Activated CD4-positive, CD25-positive, alpha-beta regulatory T cell treated with anti-CD3 and anti-CD28 coated beads, Interleukin-2, amount 50 U/mL, for 16 hours (primary cell): ENCODE data around the gene CLASP1.
"Not testable (repeated sequence)": the region's sequence is repeated elsewhere in the genome, so short reads cannot be mapped to it uniquely, and the experiment has no call there.

ENCODE experiments used
- DNase-seq: peaks from one replicate; pipeline ENCODE4 v3.0.0-alpha.2; 2020; ENCODE audit warnings: low read depth, low spot score

CLASP1 gene

DNA sequence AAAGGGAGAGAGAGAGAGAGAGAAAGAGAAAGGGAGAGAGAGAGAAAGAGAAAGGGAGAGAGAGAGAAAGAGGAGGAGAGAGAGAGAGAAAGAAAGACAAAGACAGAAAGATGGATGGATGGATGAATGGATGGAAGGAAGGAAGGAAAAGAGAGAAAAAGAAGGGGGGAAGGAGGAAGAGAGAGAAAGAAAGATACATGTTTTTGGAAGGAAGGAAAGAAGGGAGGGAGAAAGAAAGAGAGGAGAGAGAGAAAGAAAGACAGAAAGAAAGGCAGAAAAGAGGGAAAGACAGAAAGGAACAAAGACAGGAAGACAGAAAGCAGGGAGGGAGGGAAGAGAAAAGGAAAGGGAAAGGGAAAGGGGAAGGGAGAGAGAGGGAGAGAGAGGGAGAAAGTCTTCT is 67.0 kb downstream of the CLASP1 start:
- DNase-seq: no peak

DNA sequence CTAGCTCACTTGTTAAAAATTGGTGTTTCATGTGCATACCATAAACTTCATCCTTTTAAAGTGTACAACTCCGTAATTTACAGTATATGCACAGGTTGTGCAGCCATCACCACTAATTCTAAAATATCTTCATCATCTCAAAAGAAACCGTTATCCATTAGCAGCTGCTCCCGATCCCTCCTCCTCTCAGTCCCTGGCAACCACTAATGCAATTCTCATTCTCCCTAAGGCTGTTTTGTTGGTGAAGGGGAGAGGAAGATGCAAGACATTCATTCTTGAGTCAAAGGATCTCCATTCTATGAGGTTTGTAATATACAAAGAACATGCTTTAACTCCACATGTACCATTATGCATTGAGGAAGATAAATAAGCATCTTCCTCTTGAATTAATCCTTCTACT is 70.0 kb downstream of the CLASP1 start:
- no peak for DNase-seq

DNA sequence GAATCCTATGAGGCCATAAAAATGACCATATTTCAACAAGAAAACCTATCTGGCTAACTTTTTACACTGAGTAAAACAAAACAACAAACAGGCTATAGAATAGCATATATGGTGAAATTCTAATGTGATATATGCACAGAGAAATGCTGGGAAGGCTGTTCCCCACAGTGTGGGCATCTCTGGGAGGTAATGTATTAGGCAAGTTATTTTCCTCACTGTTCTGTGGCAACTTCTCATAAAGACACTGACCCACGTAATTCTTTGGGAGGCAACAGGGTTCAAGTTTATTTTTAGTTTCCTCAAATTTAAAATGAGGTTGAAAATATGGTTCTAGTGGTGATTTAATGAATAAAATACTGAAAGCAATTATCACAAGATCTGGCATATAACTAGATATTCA is 71.9 kb downstream of the CLASP1 start:
- DNase-seq: no peak

DNA sequence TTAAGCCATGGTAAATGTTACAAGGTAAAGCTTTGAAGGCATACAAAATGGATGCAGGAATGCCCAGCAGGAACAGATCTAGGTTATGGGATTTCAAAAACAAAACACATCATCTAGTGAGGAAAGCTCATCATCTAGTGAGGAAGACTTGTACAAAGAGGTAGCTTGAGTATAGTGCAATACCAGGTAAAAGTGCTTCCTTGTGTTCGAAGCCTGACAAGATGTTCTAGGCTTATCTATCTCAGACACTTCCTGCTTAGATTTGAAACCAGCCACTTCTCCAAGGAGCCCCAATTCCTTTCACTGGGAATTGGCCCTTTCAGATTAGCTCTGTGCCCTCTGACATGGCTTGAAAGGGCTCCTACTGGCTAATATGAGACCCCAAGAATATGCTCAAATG is 73.0 kb downstream of the CLASP1 start:
- no peak for DNase-seq

DNA sequence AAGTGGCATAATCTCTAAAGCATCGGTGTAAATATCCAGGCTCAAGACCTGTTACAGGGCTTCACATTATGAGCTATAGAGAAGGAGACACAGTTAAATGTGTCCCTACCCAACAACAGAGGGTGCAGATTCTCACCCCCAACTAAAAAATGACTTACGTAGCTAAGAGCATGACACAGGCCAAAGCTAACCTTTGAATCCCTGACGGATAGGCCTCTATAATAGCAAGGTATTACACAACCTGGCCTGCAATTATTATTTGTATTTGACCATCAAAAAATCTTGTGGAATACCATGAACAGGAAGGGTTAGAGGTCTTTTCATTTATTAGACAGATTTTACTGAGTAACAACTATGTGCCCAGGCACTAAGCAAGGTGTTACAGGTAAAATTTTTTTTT is 73.5 kb downstream of the CLASP1 start:
- no peak for DNase-seq

DNA sequence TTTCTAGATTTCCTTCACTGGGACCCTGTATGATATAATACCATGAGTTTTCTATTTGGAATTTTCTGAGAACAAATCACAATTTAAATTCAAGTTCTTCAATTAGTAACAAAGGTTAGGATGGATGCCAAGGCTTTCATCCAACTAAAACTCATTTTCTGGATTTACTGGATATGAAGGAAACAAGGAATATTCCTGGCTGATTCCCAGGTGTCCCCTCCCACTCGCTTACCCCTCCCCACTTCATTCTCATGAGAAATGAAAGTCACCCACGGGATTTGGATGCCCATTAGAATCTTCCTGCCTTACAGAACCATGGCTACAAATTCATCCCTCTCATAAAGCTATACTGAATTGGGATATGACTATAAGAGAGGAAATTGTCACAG is 78.6 kb downstream of the CLASP1 start:
- no peak for DNase-seq

DNA sequence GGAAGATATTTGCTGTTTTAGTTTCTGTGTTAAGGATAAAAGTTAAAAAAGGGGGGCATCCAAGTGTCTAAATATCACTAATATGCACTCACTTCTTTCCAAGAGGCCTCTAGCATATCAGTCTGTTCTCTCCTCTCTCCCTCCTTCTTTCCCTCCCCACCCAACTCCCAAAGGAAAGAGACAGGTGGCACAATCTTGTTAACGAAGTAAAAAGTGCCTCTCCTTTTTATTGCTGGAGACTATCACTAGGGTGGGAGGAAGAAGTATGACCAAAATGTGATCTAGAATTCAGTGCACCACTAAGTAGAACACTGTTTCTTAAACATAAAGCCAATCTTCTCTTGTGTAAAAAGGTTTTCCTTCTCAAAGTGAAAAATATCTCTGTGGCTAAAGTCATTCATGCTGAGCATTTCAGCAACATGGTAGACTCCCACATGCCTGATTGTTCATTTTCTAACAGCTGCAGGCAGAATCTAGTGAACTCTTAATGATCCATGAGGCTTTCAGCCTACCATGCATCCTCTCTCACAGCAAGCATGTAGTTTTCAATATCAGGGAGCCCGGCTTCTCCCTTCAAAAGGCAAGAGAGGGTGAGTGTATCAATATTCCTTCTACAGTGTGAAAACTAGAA is 79.1 kb downstream of the CLASP1 start:
- no peak for DNase-seq

DNA sequence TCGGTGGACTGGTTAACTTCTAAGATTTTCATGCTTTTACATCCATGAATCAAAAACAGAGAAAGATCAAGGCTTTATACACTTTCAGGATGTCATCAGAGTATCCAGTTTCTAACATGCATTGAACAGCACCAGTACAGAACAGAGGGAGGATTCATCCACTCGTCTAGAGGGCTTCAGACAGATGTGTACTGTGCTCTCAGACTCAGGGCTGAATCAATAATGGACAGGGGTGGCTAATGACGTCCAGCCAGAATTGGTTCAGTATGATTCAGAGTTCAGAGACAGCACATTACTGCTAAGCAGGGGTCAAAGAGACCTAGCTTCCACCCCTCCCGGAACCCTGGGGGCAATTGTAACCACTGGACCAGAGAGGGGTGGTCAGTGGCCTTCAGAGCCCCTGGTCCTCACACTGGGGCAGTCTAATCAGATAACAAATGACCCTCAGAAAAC is 81.3 kb downstream of the CLASP1 start:
- no peak for DNase-seq

DNA sequence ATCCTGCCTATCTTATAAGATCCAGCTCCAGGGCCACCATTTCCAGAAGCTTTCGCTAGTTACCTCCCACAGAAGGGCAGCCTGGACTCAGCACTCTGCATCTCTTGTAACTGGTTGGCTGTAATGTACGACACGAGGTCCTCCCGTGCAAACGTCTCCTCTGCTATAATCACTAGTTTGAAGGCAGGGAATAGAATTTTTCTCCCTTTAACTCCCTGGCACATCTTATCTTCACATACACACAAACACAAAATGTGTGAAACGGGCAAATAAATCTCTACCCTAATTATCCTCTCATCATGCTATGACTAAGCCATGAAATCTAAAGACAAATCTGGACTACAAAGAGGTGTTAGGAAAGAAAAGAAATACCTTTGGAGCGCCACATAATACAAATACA is 81.8 kb downstream of the CLASP1 start:
- no peak for DNase-seq

DNA sequence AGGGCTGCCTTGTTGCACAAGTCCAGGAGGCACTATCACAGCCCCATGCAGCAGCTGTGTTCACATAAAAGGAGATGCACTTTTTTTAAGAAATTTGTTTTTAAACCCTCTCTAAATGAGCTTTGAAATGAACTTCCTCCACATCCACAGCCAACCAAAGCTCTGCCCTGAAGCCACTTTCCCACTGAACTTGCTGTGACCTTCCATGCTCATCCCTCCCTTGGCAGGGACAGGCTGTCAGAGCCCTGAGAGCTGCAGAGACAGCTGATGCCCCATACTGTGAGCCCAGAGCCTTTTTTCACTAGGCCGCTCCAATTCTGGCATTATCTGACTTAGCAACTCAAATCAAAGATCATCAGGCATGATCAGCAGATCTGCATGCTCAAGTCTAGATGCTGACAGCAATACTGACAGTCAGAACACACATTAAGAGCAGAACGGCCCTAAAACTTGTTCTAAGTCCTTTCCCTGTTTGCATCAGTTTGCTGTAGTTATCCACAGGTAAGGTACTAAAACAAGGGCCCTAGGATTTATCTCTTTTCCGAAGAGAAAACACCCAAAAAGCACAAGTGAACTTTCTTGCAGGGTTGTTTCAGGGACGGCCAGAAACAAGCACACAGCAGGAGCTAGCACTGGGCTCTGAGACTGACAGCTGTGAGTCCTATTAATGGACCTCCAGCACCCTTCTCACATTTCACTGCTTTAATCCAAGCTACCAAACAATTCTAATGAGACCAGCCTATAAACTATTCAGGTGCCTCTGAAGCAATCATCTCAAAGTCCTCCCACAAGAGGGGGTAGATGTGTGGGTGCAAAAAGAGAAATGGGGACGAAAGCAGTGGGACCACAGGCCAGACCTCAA is 83.6 kb downstream of the CLASP1 start:
- DNase-seq: no peak

DNA sequence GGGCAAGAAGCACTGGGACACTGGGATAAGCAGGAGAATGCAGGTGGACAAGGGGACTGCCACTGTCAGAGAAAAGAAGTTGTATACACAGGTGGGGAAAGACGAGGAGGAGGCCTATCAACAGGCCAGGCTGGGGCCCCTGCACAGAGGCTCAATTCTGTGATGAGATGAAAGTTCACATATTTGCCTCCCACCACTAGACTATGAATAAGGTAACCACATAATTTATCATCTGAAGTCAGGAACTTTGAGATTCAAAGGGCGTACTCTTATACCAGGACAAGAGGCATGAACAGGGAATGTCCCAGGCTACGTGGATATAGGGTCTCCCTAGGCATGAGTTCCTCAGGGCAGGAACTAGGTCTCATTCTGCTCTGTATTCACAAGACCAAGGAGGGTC is 84.4 kb downstream of the CLASP1 start:
- DNase-seq: no peak

DNA sequence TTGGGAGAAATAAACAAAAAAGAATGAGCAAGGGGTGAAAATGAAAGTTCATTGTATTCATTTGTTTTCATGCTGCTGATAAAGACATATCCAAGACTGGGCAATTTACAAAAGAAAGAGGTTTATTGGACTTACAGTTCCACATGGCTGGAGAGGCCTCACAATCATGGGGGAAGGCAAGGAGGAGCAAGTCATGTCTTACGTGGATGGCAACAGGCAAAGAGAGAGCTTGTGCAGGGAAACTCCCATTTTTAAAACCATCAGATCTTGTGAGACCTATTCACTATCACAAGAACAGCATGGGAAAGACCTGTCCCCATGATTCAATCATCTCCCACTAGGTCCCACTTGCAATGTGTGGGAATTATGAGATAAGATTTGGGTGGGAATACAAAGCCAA is 85.5 kb downstream of the CLASP1 start:
- not testable (repeated sequence) for DNase-seq

DNA sequence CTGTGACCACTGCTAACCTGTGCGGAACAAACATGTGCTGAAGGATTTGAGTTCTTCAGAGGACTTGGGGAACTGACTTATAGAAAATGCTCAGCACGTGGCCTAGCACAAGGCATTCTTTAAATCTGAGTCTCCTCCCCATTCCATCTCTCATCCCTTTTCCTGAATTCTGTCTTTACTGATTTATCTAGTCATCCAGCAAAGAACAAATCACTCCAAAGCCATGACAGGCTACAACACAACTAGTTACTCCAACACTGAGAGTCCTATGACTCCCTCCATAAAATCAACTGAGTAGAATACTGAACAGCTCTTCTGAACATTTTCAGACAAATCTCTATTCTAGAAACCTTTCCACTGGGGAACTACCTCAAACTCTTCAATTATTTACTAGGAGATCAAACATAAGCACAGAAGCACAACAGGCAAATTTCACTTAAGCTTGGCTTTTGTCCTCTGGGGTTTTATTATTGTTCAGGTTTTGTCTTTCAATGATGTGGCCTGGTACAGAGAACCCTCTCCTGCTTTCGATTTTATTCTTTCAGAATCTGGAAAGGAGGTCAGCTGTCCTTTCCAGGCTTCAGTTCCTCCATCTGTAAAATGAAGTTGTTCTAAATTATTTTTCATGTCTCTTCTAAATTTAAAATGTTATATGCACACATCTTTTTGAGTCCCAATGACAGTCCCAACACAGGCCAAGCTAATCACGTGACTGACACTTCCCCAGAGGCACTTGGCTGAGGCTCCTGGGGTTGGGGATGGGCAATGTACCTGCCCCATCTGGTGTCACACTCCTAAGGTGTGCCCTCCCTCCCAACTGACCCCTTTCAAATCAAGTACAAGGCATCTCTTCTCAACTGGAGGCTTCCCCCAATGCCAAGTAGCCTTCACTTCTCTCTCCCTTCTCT is 86.7 kb downstream of the CLASP1 start:
- DNase-seq: no peak

DNA sequence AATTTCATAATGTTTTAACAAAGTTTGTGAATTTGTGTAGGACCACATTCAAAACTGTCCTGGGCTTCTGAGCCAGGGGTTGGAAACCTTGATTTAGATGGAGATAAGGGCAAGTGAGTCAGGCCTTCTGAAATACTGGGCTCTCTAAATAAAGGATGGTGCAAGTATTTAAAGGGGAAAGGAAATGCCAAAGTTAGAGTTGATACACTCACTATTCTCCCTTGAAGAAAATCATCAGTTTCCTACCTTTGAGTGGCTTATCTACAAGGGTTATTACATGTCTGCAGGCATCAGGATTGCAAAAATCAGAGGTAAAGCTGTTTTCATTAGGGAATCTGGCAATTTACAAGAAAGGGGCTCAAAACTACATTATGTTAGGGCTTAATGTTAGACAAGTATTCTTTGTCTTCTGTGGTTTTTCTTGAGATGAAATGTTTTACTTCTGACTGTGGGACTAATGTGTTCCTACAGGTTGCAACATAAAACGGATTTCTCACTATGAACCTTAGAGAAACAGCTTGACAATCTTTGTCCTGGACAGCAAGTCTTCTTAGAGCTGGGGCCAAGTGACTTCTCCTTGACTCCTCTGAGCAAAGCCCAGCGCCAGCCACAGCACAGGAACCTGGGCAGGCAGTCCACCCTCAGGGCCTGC is 87.5 kb downstream of the CLASP1 start:
- no peak for DNase-seq

DNA sequence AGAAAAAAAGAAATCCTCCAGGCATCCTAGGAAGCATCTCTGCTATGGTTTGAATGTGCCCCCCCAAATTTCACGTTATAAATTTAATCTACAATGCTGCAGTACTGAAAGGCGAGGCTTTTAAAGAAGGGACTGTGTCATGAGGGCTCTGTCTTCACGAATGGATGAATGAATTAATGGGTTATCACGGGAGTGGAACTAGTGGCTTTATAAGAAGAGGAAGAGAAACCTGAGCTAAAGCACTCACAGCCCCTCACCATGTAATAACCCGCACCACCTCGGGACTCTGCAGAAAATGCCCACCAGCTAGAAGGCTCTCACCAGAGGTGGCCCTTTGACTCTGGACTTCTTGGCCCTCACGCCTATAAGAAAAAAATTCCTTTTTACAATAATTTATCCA is 90.9 kb downstream of the CLASP1 start:
- no peak for DNase-seq

DNA sequence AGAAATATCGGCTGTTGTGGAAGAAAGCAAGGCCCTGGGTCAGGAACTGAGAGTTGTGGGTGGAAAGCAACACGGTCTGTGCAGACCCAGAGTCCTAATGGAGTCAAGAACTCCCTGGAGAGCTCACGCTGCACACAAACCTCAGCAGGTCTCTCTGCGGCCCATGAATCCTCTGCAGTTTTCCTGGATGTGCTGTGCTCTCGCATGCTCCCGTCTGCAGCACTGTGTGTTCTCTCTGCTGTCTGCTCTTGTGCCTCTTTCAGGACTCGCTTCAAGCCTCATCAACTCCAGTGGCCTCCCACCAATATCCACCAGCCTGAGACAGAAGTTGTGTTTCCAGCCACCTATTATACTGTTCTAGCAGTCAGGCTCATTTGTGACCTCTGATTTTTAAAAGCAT is 94.3 kb downstream of the CLASP1 start:
- no peak for DNase-seq

DNA sequence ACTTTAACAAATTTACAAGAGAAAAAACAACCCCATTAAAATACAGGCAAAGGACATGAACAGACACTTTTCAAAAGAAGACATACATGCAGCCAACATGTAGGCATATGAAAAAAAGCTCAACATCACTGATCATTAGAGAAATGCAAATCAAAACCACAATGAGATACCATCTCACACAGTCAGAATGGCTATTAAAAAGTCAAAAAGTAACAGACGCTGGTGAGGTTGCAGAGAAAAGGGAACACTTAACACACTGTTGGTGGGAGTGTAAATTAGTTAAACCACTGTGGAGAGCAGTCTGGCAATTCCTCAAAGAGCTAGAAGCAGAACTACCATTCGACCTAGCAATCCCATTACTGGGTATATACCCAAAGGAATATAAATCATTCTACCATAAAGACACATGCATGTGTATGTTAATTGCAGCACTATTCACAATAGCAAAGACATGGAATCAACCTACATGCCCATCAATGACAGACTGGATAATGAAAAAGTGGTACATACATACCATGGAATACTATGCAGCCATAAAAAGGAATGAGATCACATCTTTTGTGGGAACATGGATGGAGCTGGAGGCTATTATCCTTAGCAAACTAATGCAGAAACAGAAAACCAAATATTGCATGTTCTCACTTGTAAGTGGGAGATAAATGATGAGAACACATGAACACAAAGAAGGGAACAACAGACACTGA is 96.6 kb downstream of the CLASP1 start:
- DNase-seq: not testable (repeated sequence)

DNA sequence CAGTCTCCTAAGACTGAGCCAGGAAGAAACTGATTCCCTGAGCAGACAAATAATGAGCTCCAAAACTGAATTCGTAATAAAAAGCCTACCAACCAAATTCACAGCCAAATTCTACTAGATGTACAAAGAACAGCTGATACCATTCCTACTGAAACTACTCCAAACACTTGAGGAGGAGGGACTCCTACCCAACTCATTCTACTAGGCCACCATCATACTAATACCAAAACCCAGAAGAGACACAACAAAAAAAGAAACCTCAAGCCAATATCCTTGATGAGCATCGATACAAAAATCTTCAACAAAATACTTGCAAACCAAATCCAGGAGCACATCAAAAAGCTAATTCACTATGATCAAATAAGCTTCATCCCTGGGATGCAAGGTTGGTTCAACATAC is 98.6 kb downstream of the CLASP1 start:
- no peak for DNase-seq

DNA sequence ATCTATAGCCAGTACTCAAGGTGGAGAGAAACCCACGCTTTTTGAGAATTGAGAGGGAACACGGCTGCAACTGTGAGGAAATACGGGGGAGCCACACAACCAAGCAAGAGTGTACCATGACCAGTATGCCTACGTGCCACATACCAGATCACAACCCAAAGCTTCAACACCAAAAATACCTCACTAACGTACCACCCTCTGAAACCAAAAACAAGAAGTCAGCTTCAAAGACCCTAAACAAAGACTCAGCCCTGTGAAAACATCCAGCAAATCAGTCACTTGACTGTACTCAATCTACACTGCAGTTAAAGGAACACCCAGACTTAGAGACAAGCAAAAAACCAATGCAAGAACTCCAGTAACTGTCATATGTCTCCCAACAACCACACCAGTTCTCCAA is 101.6 kb downstream of the CLASP1 start:
- DNase-seq: no peak

DNA sequence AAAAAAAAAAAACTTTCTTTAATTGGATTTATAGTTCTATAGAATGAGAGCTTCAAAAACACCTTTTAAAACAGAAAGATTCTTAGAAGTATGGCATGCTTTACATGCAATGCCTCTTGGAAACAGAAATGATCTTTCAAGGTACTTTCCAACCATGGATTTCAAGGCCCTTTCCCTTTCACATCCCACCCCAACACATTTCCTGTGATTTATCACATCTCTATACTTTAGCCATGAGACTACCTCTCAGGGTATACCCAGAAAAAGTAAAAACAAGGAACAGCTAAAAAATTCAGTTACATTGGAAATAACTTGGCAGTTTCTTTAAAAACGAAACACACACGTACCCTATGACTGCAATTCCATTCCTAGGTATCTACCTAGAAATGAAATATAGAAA is 103.3 kb downstream of the CLASP1 start:
- DNase-seq: no peak

DNA sequence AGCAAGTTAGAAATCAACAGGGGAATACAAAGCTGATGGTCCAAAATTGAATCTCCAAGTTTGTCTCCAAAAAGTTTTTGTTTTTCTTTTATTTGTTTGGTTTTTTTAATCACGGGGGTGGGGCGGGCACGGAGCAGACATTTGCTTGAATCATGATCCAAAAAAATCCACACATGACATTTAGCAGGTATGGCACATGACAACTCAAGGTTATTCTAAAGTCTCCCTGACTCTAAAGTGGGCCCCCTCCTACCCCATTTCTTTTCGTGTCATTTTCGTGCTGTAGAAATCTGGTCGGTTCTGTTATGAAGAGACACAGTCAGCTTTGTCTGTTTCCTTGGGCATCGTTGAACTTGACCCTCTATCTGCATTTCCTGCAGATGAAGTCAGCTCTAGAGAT is 104.0 kb downstream of the CLASP1 start:
- DNase-seq: no peak
